ES-I3 (cell line): ENCODE results near the gene SASH1.

Experiments used
- H3K36me3 ChIP-seq: 2 replicates; pipeline ENCODE4 v1.6.1; 2013; ENCODE audit warnings: mild to moderate bottlenecking, low read length, control low read depth, moderate library complexity; ENCODE audit not compliant: insufficient read depth
- H3K4me1 ChIP-seq: 2 replicates; pipeline ENCODE4 v1.6.1; 2013; ENCODE audit warnings: mild to moderate bottlenecking, control low read depth, low read length; ENCODE audit not compliant: insufficient read depth
- H3K9ac ChIP-seq: 2 replicates; pipeline ENCODE4 v1.6.1; 2013; ENCODE audit warnings: low read depth, mild to moderate bottlenecking, low read length, moderate library complexity
- H3K9me3 ChIP-seq: 2 replicates; pipeline ENCODE4 v1.6.1; 2013; ENCODE audit warnings: mild to moderate bottlenecking, low read length, moderate library complexity; ENCODE audit not compliant: control insufficient read depth, insufficient read depth

SASH1 gene

GRCh38 chr6:148432462-148433195 is 90.0 kb downstream of the SASH1 start:
- Histone ChIP-seq H3K36me3 (no peaks in the 10 kb centered on the region), H3K4me1 (no peaks in the 10 kb centered on the region), H3K9ac (no peak overlapping the region)

GRCh38 chr6:148435386-148435785 is 92.7 kb downstream of the SASH1 start:
- no peaks in the 10 kb centered on the region for H3K4me1 ChIP-seq
- no peaks in the 10 kb centered on the region for H3K9me3 ChIP-seq
- no peaks in the 10 kb centered on the region for H3K36me3 ChIP-seq
- H3K9ac ChIP-seq = no peak overlapping the region

More at GRCh38 chr6:148432462-148433195, 90.0 kb downstream of the SASH1 start:
- H3K9me3 ChIP-seq = no peaks in the 10 kb centered on the region

- H3K9me3 ChIP-seq = no peaks in the 10 kb centered on the region
- peaks cover 4% of the 10 kb centered on the region for H3K4me1 ChIP-seq
- H3K36me3 ChIP-seq = no peaks in the 10 kb centered on the region
- no peak overlapping the region for H3K9ac ChIP-seq
These were observed 93.8 kb downstream of the SASH1 start for GRCh38 chr6:148436466-148436865.

- peaks cover 9% of the 10 kb centered on the region for H3K4me1 ChIP-seq
- H3K36me3 ChIP-seq = no peaks in the 10 kb centered on the region
- no peaks in the 10 kb centered on the region for H3K9me3 ChIP-seq
- no peak overlapping the region for H3K9ac ChIP-seq
These were observed 96.0 kb downstream of the SASH1 start for GRCh38 chr6:148438632-148439031.

GRCh38 chr6:148440016-148440415 is 97.4 kb downstream of the SASH1 start:
- peaks cover 20% of the 10 kb centered on the region for H3K4me1 ChIP-seq
- no peaks in the 10 kb centered on the region for H3K36me3 ChIP-seq
- no peak overlapping the region for H3K9ac ChIP-seq
- H3K9me3 ChIP-seq = no peaks in the 10 kb centered on the region; the same call in 1 of the 2 replicates

- H3K9me3 ChIP-seq = no peaks in the 10 kb centered on the region; the same call in 1 of the 2 replicates
- no peaks in the 10 kb centered on the region for H3K36me3 ChIP-seq
- no peak overlapping the region for H3K9ac ChIP-seq
- peaks cover 25% of the 10 kb centered on the region for H3K4me1 ChIP-seq
These were observed 98.3 kb downstream of the SASH1 start for GRCh38 chr6:148440877-148441453.

GRCh38 chr6:148441454-148441911 is 98.8 kb downstream of the SASH1 start:
- H3K4me1 ChIP-seq = peaks cover 25% of the 10 kb centered on the region
- no peak overlapping the region for H3K9ac ChIP-seq
- no peaks in the 10 kb centered on the region for H3K36me3 ChIP-seq
- H3K9me3 ChIP-seq = no peaks in the 10 kb centered on the region; the same call in 1 of the 2 replicates

- H3K4me1 ChIP-seq = peaks cover 41% of the 10 kb centered on the region
- no peak overlapping the region for H3K9ac ChIP-seq
- no peaks in the 10 kb centered on the region for H3K36me3 ChIP-seq
- no peaks in the 10 kb centered on the region; the same call in 1 of the 2 replicates for H3K9me3 ChIP-seq
These were observed 101.3 kb downstream of the SASH1 start for GRCh38 chr6:148443798-148444560.

GRCh38 chr6:148445116-148445515 is 102.5 kb downstream of the SASH1 start:
- H3K4me1 ChIP-seq = peaks cover 41% of the 10 kb centered on the region
- no peak overlapping the region for H3K9ac ChIP-seq
- H3K36me3 ChIP-seq = no peaks in the 10 kb centered on the region
- H3K9me3 ChIP-seq = no peaks in the 10 kb centered on the region; the same call in 1 of the 2 replicates

- Histone ChIP-seq H3K9me3 (no peaks in the 10 kb centered on the region; the same call in 1 of the 2 replicates), H3K36me3 (no peaks in the 10 kb centered on the region), H3K9ac (no peak overlapping the region), H3K4me1 (peaks cover 41% of the 10 kb centered on the region)
These were observed 103.0 kb downstream of the SASH1 start for GRCh38 chr6:148445620-148446019.

- H3K4me1 ChIP-seq = peaks cover 35% of the 10 kb centered on the region
- no peaks in the 10 kb centered on the region; the same call in 1 of the 2 replicates for H3K9me3 ChIP-seq
- H3K9ac ChIP-seq = no peak overlapping the region
- 0 out of 2 replicates have a peak, but pooled peaks cover 2% of the 10 kb centered on the region for H3K36me3 ChIP-seq
These were observed 104.0 kb downstream of the SASH1 start for GRCh38 chr6:148446681-148447080.

- no peak overlapping the region for H3K9ac ChIP-seq
- H3K36me3 ChIP-seq = 0 out of 2 replicates have a peak, but pooled peaks cover 3% of the 10 kb centered on the region
- H3K9me3 ChIP-seq = no peaks in the 10 kb centered on the region; the same call in 1 of the 2 replicates
- H3K4me1 ChIP-seq = peaks cover 34% of the 10 kb centered on the region
These were observed 105.0 kb downstream of the SASH1 start for GRCh38 chr6:148447521-148448230.

- H3K4me1 ChIP-seq = peaks cover 33% of the 10 kb centered on the region
- H3K36me3 ChIP-seq = 0 out of 2 replicates have a peak, but pooled peaks cover 3% of the 10 kb centered on the region
- no peaks in the 10 kb centered on the region; the same call in 1 of the 2 replicates for H3K9me3 ChIP-seq
- H3K9ac ChIP-seq = no peak overlapping the region
These were observed 105.9 kb downstream of the SASH1 start for GRCh38 chr6:148448369-148449012.
